Germinal center (tissue), 1 donor: ENCODE data around the gene CCDC192.

Experiments
- DNase-seq: peaks from one replicate; pipeline ENCODE4 v3.0.0; 2012; ENCODE audit warnings: mixed read lengths, low spot score

Gene CCDC192

GRCh38 chr5:127958421-127959011 lies 255.3 kb downstream of the CCDC192 start:
- no peak for DNase-seq

DNA sequence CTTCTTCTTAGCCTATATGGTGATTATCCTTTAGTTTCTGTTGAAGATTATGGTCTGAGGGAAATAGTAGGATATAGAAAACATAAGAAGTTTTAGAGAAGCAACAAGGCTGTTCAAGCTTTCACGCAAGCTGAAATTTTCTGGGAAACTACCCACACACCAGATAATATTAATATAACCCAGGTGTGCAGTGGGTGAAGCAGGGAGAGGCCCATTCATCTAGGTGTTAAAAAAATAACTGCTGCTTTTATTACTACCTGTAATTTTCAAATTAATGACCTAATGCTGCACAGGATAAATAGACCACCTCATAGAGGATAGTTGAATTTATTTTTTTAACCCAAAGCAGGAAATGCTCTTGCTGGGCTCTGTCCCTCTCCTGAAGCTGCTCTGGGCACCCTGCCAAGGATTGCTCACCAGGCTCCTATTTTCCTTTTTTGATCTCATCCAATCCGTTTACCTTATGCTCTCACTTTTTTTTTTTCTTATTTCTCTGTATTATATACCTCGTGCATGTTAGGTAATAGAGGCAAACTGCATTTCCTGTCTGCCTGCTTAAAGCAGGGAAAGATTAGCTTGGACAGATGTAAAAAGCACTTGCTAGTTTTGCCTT lies 256.1 kb downstream of the CCDC192 start:
- no peak for DNase-seq

DNA sequence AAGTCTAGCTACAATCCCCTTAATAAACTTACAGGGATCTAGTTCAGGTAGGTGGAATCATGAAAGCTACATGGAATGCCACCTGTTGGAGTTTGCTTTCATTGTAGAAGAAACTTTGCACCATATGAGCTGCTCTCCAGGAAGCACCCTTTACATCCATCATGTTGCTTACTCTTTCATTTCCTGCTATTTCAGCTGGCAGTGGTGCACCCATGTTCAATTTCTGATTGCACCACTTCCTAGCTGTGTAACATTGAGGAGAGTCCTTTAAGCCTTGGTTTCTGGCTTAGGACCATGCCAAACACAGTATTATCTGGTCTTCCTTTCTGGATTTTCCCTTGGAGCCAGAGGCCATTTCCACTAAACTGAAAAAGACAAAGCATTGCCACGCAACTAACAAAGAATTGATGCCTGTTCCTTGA lies 257.1 kb downstream of the CCDC192 start:
- no peak for DNase-seq

GRCh38 chr5:127961006-127961762 lies 258.0 kb downstream of the CCDC192 start:
- no peak for DNase-seq

DNA sequence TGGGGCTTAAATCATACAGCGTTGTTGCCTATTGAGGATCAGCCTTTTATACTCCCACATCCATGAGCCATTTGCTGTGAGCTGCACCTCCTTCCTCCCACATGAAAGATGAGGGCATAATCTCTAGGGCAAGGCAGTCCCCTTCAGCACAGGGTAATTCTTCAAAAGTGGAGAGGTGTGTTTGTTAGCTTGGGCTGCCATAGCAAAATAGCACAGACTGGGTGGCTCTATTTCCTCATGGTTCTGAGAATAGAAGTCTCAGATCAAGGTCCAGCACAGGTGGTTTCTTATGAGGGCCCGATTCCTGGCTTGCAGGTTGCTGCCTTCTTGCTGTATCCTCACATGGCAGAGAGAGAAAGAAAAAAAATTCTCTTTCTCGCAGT lies 258.6 kb downstream of the CCDC192 start:
- no peak for DNase-seq

DNA sequence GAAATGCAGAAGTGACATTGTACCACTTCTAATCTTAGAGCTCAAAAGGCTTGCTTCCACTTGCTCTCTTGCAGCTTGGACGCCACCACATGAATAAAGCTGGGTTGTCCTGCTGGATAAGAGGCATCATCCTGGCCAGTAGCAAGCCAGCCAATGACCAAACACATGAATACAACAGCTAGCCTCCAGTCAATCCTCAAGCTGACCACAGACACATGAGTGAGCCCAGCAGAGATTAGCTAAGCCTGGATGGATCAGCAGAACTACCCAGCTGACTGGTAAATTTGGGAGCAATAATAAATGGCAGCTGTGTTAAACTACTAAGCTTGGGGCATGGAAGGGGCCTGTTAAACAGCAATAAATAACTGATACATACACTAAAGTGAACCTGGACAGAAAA lies 259.3 kb downstream of the CCDC192 start:
- DNase-seq = no peak

DNA sequence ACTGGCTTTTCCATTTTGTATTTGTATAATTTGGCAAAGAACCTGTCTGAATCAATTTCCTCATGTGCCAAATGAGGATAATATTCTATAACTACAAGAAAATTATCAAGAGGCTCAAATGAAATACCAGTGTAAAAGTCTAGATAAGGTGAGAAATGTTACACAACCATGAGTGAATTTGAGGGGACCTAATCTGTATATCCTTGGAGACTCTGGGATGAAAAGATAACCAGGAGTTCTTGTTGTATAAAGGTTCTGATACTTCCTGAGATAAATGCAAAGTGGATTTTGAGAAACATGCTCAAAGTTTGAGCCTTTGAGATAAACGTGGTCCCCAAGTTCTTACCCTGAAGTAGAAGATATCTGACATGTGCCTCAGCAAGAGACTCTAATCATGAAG lies 260.0 kb downstream of the CCDC192 start:
- no peak for DNase-seq

DNA sequence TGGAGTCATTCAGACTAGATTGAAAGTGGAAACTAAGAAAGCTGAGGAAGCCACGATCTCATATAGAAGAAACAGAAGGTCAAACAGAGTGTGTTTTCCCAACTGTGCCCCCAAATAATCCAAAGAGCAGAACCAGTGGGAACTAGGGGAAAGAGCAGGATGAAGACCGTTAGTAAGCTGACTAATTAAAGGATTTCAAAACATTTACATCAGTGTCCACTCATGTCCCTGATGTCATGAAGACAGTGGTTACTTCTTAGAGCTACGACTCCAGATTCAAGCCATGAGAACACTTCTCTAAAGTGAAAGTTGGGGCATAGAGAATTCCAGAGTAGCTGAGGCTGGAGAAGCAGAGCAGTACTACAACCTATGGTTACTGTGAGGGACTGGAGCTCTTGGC lies 260.7 kb downstream of the CCDC192 start:
- no peak for DNase-seq

DNA sequence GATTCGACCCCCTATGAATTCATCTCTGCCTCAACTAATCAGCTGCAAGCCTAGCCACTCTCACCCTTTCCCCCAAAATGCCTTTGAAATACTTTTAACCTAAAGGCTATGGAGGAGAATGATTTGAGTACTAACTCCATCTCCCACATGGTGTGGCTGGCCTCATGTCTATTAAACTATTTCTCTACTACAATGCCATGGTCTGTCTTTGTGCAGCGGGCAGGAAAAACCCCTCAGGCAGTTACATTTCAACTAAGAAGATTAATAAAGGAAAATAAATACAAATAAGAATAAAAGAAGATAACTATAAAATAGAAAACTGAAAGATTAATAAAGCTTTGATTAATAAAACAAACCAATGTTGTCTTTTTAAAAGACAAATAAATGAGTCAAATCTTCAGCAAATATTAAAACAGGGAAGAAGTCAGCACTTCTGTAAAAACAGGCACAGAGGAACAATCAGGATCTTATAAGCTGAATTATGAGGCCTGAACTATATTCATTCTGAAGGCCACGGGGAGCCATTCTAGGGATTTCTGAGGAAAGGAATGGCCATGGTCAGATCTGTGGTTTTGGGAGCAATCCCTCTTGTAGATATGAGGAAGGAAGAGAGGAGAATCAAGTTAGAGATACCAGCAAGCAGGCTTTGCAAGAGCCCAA lies 264.3 kb downstream of the CCDC192 start:
- DNase-seq = no peak

GRCh38 chr5:127967983-127968592 lies 264.9 kb downstream of the CCDC192 start:
- DNase-seq = no peak

GRCh38 chr5:127969002-127969401 lies 265.8 kb downstream of the CCDC192 start:
- DNase-seq = no peak

DNA sequence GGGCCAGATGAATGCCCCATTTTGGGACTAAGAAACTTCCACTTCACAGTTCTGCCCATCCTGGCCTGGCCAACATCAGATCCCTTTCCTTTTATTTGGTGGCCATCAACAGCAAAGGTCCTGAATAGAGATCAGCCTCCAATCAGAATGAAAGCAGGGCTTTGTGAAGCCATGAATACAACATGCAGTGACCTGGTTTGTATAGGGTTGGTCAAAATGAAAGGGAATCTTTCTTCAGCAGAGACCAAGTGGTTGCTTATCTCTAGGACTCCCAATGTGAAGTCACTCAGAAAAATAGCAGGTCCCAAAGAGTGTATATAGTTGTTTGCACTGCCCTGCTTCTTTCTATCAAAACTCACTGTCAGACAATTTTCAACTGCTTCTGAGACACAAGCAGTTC lies 266.5 kb downstream of the CCDC192 start:
- no peak for DNase-seq

- DNase-seq = no peak
Measured at GRCh38 chr5:127970081-127970480, 266.9 kb downstream of the CCDC192 start.

DNA sequence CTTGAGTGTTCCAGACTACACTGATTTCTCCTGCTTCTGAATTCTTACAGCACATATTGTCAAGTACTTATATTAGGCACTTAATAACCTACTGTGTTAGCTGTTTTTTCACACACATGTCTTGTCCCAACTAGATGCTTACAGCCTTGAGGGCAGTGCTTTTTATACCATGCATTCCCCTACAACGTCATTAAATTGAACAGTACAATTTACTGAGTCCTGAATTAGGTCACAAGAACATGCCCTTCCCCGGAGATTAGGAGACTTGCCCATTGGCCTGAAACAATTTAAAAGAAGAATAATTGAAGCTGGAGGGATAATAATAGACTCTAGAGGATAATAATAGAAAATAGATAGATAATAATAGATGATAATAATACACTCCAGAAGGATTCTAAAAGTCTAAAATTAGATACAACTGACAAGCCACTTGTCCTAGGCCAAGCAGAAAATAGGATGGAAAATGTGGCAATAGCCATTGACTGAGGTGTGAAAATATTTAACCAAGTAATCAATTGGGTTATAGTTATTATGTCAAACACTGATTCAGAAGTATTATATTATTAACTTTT lies 267.7 kb downstream of the CCDC192 start:
- no peak for DNase-seq

DNA sequence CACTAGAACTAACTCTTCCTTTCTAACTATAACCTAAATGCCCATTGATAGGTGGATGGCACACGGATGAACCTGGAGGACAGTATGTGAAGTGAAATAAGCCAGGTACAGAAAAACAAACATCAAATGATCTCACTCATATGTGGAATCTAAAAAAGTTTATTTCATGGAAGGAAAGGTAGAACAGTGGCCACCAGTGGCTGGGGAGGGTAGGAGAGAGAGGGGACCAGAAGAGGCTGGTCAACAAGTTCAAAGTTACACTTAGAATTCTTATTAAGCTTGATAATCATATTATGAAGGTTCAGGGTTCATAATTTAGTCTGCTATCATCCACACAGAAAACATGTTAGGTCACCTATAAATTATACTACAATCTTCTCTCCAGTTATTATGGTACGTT lies 272.8 kb downstream of the CCDC192 start:
- DNase-seq = no peak

DNA sequence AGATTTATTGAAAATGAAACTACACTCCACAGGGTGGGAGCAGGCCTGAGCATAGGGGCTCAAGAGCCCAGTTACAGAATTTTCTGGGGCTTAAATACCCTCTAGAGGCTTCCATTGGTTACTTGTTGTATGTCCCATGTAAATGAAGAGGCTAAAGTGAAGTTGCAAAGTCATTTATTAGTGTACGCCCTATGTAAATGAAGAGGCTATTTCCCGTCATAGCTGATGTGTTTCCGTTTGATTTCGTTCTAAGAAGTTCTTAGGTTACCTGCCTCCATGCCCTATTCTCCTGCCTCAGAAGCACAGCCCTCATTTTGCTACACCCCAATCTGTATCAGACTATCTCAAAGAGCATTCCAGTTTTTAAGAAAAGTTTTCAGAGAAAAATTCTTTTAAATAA lies 273.3 kb downstream of the CCDC192 start:
- DNase-seq = no peak

GRCh38 chr5:127976991-127977717 lies 274.0 kb downstream of the CCDC192 start:
- DNase-seq = no peak

GRCh38 chr5:127978738-127979300 lies 275.6 kb downstream of the CCDC192 start:
- no peak for DNase-seq

DNA sequence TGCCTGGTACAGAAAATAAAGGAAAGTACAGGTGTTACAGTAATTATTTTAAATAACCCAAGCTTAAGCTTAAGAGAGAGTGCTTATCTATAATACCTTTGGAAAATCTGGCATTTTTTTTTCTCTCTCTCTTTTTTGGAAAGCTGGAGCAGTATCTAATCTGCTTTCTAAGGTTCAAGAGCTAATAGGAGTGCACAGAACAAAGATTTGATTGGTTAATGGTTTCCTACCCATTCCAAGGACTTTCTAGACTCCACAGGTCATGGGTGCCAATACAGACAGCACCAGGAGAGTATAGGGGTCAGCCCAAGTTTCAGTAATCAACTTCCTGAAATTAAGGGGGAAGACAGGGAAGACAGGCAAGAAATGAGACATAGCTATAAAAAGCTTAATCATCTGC lies 276.3 kb downstream of the CCDC192 start:
- DNase-seq = no peak

DNA sequence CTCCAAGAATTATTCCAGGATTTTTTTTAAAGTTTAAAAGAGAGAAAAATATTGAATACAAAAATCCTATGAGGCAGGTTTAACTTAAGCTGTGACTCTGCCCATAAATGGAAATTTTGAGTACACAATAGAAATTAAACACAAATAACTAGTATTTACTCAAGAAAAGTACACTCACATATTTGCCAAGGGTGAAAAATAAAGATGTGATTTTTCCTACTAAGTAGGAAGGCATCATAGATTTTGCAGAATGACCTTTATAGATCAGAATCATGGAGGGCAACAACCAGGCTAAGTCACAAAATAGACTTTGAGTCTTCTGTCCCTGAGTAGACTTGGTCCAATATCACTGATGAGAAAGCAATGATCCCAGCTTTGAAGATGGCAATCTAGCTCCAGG lies 277.7 kb downstream of the CCDC192 start:
- DNase-seq = no peak

DNA sequence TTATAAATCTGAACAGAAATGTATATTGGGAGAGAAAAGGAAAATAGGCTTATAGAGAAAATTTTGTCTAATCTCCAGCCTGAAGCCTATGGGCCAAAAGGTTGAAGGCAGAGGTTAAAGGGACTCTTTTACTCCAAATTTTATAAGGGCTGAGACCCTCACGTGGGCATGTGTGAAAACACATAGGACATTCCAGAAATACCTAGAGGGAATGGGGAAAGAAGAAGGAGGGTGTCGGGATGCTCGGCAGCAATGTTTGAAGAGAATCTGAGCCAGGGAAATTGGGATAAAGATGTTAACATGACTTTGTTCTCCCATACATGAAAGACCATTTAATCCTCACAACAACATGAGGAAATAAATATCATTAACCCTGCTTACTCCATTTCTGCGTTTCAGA lies 278.3 kb downstream of the CCDC192 start:
- DNase-seq = no peak
